HAP-1 (cell line): ENCODE measurements around the gene ZIC1.
A peak's percentile ranks its signal among the peaks of the same experiment; 100 is the strongest.

Experiments
- DNase-seq, 2 experiments: peaks; one replicate each; pipeline ENCODE4 v3.0.0-alpha.2; 2016 to 2020; ENCODE audit warnings: low spot score in 2 of 2
- H3K27me3 ChIP-seq: fragments of 250-450 bp; sonication (Bioruptor Pico); 2 replicates; pipeline ENCODE4 v1.5.1; 2020; ENCODE audit warnings: low read depth, mild to moderate bottlenecking, moderate library complexity
- H3K36me3 ChIP-seq: fragments of 250-450 bp; sonication (Bioruptor Pico); replicated peaks from 2 replicates; pipeline ENCODE4 v1.5.1; 2020; ENCODE audit warnings: mild to moderate bottlenecking
- H3K4me1 ChIP-seq: fragments of 250-450 bp; sonication (Bioruptor Pico); 2 replicates; pipeline ENCODE4 v1.5.1; 2020; ENCODE audit warnings: mild to moderate bottlenecking
- H3K4me3 ChIP-seq: fragments of 250-450 bp; sonication (Bioruptor Pico); 2 replicates; pipeline ENCODE4 v1.5.1; 2020; ENCODE audit warnings: mild to moderate bottlenecking, moderate library complexity
- H3K9me3 ChIP-seq: fragments of 250-450 bp; sonication (Bioruptor Pico); 2 replicates; pipeline ENCODE4 v1.5.1; 2020; ENCODE audit warnings: mild to moderate bottlenecking, moderate library complexity
- in situ Hi-C: fragments of 300-500 bp; cut with MboI; formaldehyde crosslinking; loops from 3 replicates; pipeline ENCODE4 v1.14.3; 2020; ENCODE audit warnings: low sequenced_read_pairs, inconsistent platforms, mixed read lengths

Gene ZIC1

DNA sequence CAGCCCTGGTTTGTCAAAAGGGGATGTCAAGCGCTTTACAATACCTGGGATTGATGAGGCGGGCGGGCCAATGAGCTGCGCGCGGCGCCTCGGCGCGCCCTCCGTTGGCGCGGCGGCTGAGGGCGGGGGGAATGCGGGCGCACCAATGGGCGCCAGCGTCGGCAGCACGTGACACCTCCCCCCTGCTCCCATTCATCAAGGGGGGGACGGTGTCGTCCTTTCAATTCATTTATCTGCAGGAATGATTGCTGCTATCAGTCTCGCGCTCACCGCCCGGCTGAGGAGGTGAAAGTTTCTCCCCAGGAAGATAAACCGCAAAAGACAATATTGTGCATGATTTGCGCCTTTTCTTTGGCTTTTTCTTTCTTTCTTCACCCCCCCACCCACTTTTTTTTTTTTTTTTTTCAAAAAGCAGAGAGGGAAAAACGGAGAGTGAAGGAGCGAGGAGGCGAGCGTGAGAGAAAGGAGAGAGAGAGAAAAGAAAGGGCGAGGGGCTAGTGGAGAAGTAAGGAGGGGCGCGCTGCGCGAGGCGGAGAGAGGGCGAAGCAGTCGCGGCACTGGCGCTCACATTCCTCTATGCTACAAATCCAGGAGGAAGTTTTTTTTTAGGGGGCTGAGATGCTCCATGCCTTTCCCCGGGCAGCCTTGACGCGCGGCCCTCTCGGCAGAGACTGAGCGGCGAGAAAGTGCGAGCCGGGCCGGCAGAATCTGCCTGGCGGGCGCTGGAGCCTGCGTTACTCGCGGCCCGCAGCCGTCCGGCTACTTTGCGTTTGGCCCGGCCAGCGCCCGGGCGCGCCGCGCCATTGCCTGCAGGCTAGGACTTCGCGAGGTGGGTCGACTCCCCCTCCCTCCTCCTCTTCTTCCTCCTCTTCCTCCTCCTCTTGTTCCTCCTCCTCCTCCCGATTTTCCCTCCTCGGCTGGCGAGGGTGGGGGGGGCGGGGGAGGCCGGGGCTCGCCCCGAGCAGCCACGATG is at the start of gene ZIC1:
Gene ZIC1, plus strand, starts transcription at position 223 of the 973 bp plus-strand sequence. Its CDS starts 748 bp downstream, at position 971.
- Histone ChIP-seq H3K9me3 (no peaks in the 10 kb centered on the region), H3K36me3 (no peaks in the 10 kb centered on the region), H3K4me1 (no peaks in the 10 kb centered on the region), H3K27me3 (no peaks in the 10 kb centered on the region; the same call in 1 of the 2 replicates), H3K4me3 (no peak within 1 kb of the TSS)
- in situ Hi-C loops: no loop called here
- DNase-seq: no peak

- Histone ChIP-seq H3K36me3 (no peaks in the 10 kb centered on the region), H3K4me3 (no peak overlapping the region), H3K9me3 (no peaks in the 10 kb centered on the region), H3K27me3 (peaks cover 63% of the 10 kb centered on the region), H3K4me1 (no peaks in the 10 kb centered on the region)
- DNase-seq: no peak
- in situ Hi-C loops: no loop called here
Observed at GRCh38 chr3:147360051-147360439, 49.1 kb upstream of the ZIC1 start.

DNA sequence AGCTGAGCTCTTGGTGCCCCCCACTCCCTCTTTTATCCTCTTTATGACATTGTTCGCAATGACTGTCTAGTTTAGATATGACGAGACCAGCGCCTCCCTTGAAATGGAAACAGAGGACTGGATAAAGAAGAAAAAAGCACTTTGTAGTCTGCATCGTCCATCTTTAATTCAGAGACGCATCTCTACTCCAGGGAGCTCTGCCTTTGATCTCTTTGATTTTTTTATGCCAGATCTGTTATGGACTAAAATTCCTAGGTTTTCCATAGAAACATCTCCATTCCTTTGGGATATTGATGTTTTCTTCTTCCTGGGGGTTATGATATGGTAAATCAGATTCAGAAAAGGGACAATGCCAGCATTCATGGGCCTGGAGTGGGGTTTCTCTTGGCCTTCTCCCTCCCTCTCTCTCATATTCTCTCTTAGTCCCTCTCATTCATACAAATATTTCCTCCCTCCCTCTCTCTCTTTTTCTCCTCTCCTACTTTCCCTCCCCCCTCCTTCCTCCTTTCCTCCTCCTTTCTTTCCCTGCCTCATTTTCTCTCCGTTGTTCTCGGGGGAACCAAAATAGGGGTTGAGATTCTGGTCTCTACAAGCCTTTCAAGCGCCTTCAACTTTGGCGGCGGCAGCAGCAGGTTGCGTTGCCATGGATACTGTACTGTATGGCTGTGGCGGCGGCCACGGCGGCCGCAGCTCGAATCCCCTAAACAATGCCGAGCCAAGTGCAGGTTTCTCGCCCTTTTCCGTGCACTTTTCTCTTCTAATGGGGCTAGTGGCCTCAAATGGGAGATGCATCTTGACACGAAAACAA is 48.3 kb upstream of the ZIC1 start:
- Histone ChIP-seq H3K4me3 (no peak overlapping the region), H3K4me1 (no peaks in the 10 kb centered on the region), H3K36me3 (no peaks in the 10 kb centered on the region), H3K9me3 (no peaks in the 10 kb centered on the region), H3K27me3 (peaks cover 55% of the 10 kb centered on the region)
- in situ Hi-C loops: no loop called here
- DNase-seq: peak; percentile 67 to 71

GRCh38 chr3:147361454-147362420 is 47.4 kb upstream of the ZIC1 start:
- peak; percentile 37 to 88 for DNase-seq
- Histone ChIP-seq H3K4me3 (no peak overlapping the region), H3K4me1 (no peaks in the 10 kb centered on the region), H3K9me3 (no peaks in the 10 kb centered on the region), H3K27me3 (peaks cover 46% of the 10 kb centered on the region), H3K36me3 (no peaks in the 10 kb centered on the region)
- in situ Hi-C loops: no loop called here

GRCh38 chr3:147364771-147365170 is 44.4 kb upstream of the ZIC1 start:
- in situ Hi-C loops: no loop called here
- DNase-seq: no peak
- no peaks in the 10 kb centered on the region for H3K9me3 ChIP-seq
- H3K4me3 ChIP-seq: no peak overlapping the region
- H3K4me1 ChIP-seq: no peaks in the 10 kb centered on the region
- no peaks in the 10 kb centered on the region for H3K36me3 ChIP-seq
- H3K27me3 ChIP-seq: peaks cover 46% of the 10 kb centered on the region

GRCh38 chr3:147365196-147366115 is 43.7 kb upstream of the ZIC1 start:
- Histone ChIP-seq H3K4me1 (no peaks in the 10 kb centered on the region), H3K36me3 (no peaks in the 10 kb centered on the region), H3K27me3 (peaks cover 46% of the 10 kb centered on the region), H3K4me3 (no peak overlapping the region), H3K9me3 (no peaks in the 10 kb centered on the region)
- in situ Hi-C loops: no loop called here
- DNase-seq: no peak

- no peaks in the 10 kb centered on the region for H3K9me3 ChIP-seq
- no peak overlapping the region for H3K4me3 ChIP-seq
- peaks cover 56% of the 10 kb centered on the region for H3K27me3 ChIP-seq
- DNase-seq: no peak
- in situ Hi-C loops: no loop called here
- no peaks in the 10 kb centered on the region for H3K36me3 ChIP-seq
- no peaks in the 10 kb centered on the region for H3K4me1 ChIP-seq
Observed at GRCh38 chr3:147367676-147368075, 41.5 kb upstream of the ZIC1 start.

DNA sequence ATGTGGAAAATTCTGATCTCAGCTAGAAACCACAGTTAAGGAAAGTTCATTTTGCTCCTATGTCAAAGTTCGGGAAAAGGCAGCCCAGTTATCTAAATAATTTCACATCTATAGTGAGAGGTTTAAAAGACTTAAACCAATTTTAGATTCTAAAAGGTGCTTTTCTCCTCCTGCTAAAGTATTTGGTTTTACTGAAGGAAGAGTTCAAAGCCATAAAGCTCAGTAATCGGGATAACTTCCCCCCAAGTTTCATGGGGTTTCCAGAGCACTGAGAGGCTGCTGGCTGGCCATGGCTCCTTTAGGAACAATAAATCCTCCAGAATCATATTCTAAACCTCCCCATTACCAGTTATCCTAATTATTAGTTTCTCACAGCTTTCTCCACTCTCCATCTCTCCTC is 41.0 kb upstream of the ZIC1 start:
- DNase-seq: no peak
- no peaks in the 10 kb centered on the region for H3K9me3 ChIP-seq
- no peaks in the 10 kb centered on the region for H3K36me3 ChIP-seq
- no peak overlapping the region for H3K4me3 ChIP-seq
- H3K4me1 ChIP-seq: no peaks in the 10 kb centered on the region
- H3K27me3 ChIP-seq: peaks cover 61% of the 10 kb centered on the region
- in situ Hi-C loops: no loop called here

- peaks cover 65% of the 10 kb centered on the region for H3K27me3 ChIP-seq
- DNase-seq: no peak
- in situ Hi-C loops: no loop called here
- H3K36me3 ChIP-seq: no peaks in the 10 kb centered on the region
- H3K4me1 ChIP-seq: no peaks in the 10 kb centered on the region
- H3K9me3 ChIP-seq: no peaks in the 10 kb centered on the region
- H3K4me3 ChIP-seq: no peak overlapping the region
Observed at GRCh38 chr3:147368561-147369221, 40.5 kb upstream of the ZIC1 start.

GRCh38 chr3:147369231-147369630 is 39.9 kb upstream of the ZIC1 start:
- no peak overlapping the region for H3K4me3 ChIP-seq
- no peaks in the 10 kb centered on the region for H3K4me1 ChIP-seq
- in situ Hi-C loops: no loop called here
- H3K9me3 ChIP-seq: no peaks in the 10 kb centered on the region
- peaks cover 67% of the 10 kb centered on the region for H3K27me3 ChIP-seq
- no peak for DNase-seq
- no peaks in the 10 kb centered on the region for H3K36me3 ChIP-seq

GRCh38 chr3:147369661-147370123 is 39.5 kb upstream of the ZIC1 start:
- Histone ChIP-seq H3K36me3 (no peaks in the 10 kb centered on the region), H3K4me3 (no peak overlapping the region)

DNA sequence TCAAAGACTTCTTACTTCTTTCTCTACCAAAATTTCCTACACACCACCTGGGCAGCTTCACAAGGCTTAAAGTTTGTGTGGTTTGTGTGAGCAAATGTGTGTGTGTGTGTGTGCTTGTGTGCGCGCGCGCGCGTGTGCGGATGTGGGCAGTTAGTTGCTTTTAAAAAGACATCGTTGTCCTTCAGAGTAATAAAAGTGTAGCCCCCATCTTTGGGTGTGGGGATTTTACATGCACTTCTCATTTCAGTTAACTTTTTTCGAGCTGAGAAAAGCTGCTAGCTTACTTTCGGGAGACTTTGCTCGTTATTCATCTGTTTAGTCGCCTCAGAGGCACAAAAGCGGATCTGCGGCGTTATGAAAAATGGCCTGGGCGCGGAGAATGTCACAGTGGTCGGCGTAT is 38.8 kb upstream of the ZIC1 start:
- no peak for DNase-seq
- H3K4me1 ChIP-seq: no peaks in the 10 kb centered on the region
- H3K9me3 ChIP-seq: no peaks in the 10 kb centered on the region
- in situ Hi-C loops: no loop called here
- H3K27me3 ChIP-seq: peaks cover 69% of the 10 kb centered on the region
- H3K36me3 ChIP-seq: no peaks in the 10 kb centered on the region
- H3K4me3 ChIP-seq: no peak overlapping the region

More at GRCh38 chr3:147369661-147370123, 39.5 kb upstream of the ZIC1 start:
- peaks cover 67% of the 10 kb centered on the region for H3K27me3 ChIP-seq
- H3K9me3 ChIP-seq: no peaks in the 10 kb centered on the region
- no peak for DNase-seq
- in situ Hi-C loops: no loop called here
- H3K4me1 ChIP-seq: no peaks in the 10 kb centered on the region
